IMR-90 (cell line): ENCODE data around the gene SUV39H1. TPM values are rescaled to one million over a fixed set of nuclear protein-coding genes. Genes with fewer than 3 reads are reported as not detected.

Source experiments
- ATAC-seq: fragments of 200-7000 bp; cut with Tn5 transposase; 2 replicates; pipeline ENCODE4 v1.9.1; 2020; ENCODE audit warnings: low read depth, mild to moderate bottlenecking, moderate library complexity
- BruUV-seq: library from RNA; stranded (reverse); fragments of 400-500 nt; replicated peaks from 2 replicates; lab custom pipeline; 2021; lab: Mats Ljungman, UMichigan
- CTCF ChIA-PET: fragments of 300-600 bp; formaldehyde crosslinking; extraction: SDS; loops from one replicate; lab custom pipeline; 2021; ENCODE audit warnings: antibody characterized with exemption; lab: Yijun Ruan, JAX
- POLR2A ChIA-PET: fragments of 300-600 bp; sonication (Branson Sonifier 250); formaldehyde crosslinking; loops from one replicate; lab custom pipeline; 2022; ENCODE audit warnings: antibody characterized with exemption; ENCODE audit not compliant: unreplicated experiment; lab: Charles Lee
- DNase-seq: peaks from one replicate; pipeline ENCODE4 v3.0.0; 2013
- H2AFZ ChIP-seq: replicated peaks from 2 replicates; pipeline ENCODE3; 2013; ENCODE audit warnings: low read length, mild to moderate bottlenecking; ENCODE audit not compliant: poor library complexity
- H2AK5ac ChIP-seq: 2 replicates; pipeline ENCODE4 v1.6.1; 2013; ENCODE audit warnings: low read depth, low read length, inconsistent platforms
- H2AK9ac ChIP-seq: replicated peaks from 2 replicates; pipeline ENCODE3; 2013; ENCODE audit warnings: mild to moderate bottlenecking, low read depth, low read length, moderate library complexity; ENCODE audit not compliant: poor library complexity
- H2BK120ac ChIP-seq: 2 replicates; pipeline ENCODE4 v1.6.1; 2013; ENCODE audit warnings: low read depth, low read length, inconsistent platforms
- H2BK15ac ChIP-seq: 3 replicates; pipeline ENCODE4 v1.6.1; 2013; ENCODE audit warnings: low read depth, low read length, inconsistent platforms
- H2BK20ac ChIP-seq: 2 replicates; pipeline ENCODE4 v1.6.1; 2013; ENCODE audit warnings: low read depth, mild to moderate bottlenecking, inconsistent platforms, low read length, moderate library complexity
- H2BK5ac ChIP-seq: 2 replicates; pipeline ENCODE4 v1.6.1; 2013; ENCODE audit warnings: mild to moderate bottlenecking, low read depth, low read length, inconsistent platforms; ENCODE audit not compliant: poor library complexity, severe bottlenecking
- H3K14ac ChIP-seq: replicated peaks from 2 replicates; pipeline ENCODE4 v1.6.1; 2013; ENCODE audit warnings: low read depth, low read length, inconsistent platforms
- H3K18ac ChIP-seq: 2 replicates; pipeline ENCODE4 v1.6.1; 2013; ENCODE audit warnings: low read depth, low read length, control low read depth
- H3K23ac ChIP-seq: 2 replicates; pipeline ENCODE4 v1.6.1; 2013; ENCODE audit warnings: low read depth, low read length, inconsistent platforms
- H3K27ac ChIP-seq: 2 replicates; pipeline ENCODE4 v1.5.1; 2013; ENCODE audit warnings: mild to moderate bottlenecking, control low read depth, low read length; ENCODE audit not compliant: insufficient read depth
- H3K27me3 ChIP-seq: 2 replicates; pipeline ENCODE4 v1.6.1; 2013; ENCODE audit warnings: low read length; ENCODE audit not compliant: control insufficient read depth, insufficient read depth
- H3K36me3 ChIP-seq: 2 replicates; pipeline ENCODE4 v1.6.1; 2013; ENCODE audit warnings: low read length, mixed read lengths; ENCODE audit not compliant: control insufficient read depth, insufficient read depth
- H3K4ac ChIP-seq: 2 replicates; pipeline ENCODE4 v1.6.1; 2013; ENCODE audit warnings: low read depth, low read length, inconsistent platforms
- H3K4me1 ChIP-seq: 2 replicates; pipeline ENCODE4 v1.6.1; 2013; ENCODE audit warnings: low read length, mixed read lengths; ENCODE audit not compliant: control insufficient read depth, insufficient read depth
- H3K4me2 ChIP-seq: 2 replicates; pipeline ENCODE4 v1.6.1; 2013; ENCODE audit warnings: low read depth, mild to moderate bottlenecking, control low read depth, low read length, moderate library complexity
- H3K4me3 ChIP-seq: 2 replicates; pipeline ENCODE4 v1.5.1; 2013; ENCODE audit warnings: low read depth, mild to moderate bottlenecking, control low read depth, low read length, moderate library complexity; ENCODE audit not compliant: insufficient read depth
- H3K56ac ChIP-seq: 2 replicates; pipeline ENCODE4 v1.6.1; 2013; ENCODE audit warnings: low read length, inconsistent platforms; ENCODE audit not compliant: insufficient read depth; ENCODE audit errors: extremely low read depth
- H3K79me1 ChIP-seq, 2 experiments: 2 replicates each; pipeline ENCODE4 v1.6.1; 2013; ENCODE audit warnings: low read length in 2 of 2, inconsistent platforms in 1 of 2, low read depth in 1 of 2
- H3K9ac ChIP-seq: 2 replicates; pipeline ENCODE4 v1.6.1; 2013; ENCODE audit warnings: low read depth, low read length, control low read depth
- H3K9me1 ChIP-seq: 2 replicates; pipeline ENCODE4 v1.6.1; 2013; ENCODE audit warnings: low read length, inconsistent platforms; ENCODE audit not compliant: insufficient read depth
- H3K9me3 ChIP-seq: 2 replicates; pipeline ENCODE4 v1.6.1; 2013; ENCODE audit warnings: low read length; ENCODE audit not compliant: control insufficient read depth, insufficient read depth
- H4K20me1 ChIP-seq: 2 replicates; pipeline ENCODE4 v1.6.1; 2013; ENCODE audit warnings: low read length, inconsistent platforms; ENCODE audit not compliant: insufficient read depth
- H4K5ac ChIP-seq: 2 replicates; pipeline ENCODE4 v1.6.1; 2013; ENCODE audit warnings: mild to moderate bottlenecking, low read depth, low read length, control low read depth
- H4K8ac ChIP-seq, 2 experiments: 2 replicates each; pipeline ENCODE4 v1.6.1; 2013; ENCODE audit warnings: low read depth in 2 of 2, low read length in 2 of 2, control low read depth in 1 of 2, inconsistent platforms in 1 of 2
- H4K91ac ChIP-seq: 2 replicates; pipeline ENCODE4 v1.6.1; 2013; ENCODE audit warnings: low read depth, low read length, inconsistent platforms; ENCODE audit not compliant: insufficient read depth
- BHLHE40 ChIP-seq: fragments of 150-350 bp; IDR thresholded peaks from 2 replicates; pipeline ENCODE4 v1.6.1; 2016; ENCODE audit warnings: mild to moderate bottlenecking, low read depth, low read length
- CEBPB ChIP-seq: IDR thresholded peaks from 2 replicates; pipeline ENCODE4 v1.6.1; 2012; ENCODE audit warnings: low read depth, low read length, improper control_type of control experiment
- CHD1 ChIP-seq: IDR thresholded peaks from 2 replicates; pipeline ENCODE4 v1.6.1; 2012; ENCODE audit warnings: low read depth, low read length, improper control_type of control experiment
- CTCF ChIP-seq: conservative IDR thresholded peaks from 2 replicates; pipeline ENCODE4 v1.5.1; 2012; ENCODE audit warnings: mild to moderate bottlenecking, low read depth, low read length, improper control_type of control experiment
- ELK1 ChIP-seq: fragments of 150-350 bp; IDR thresholded peaks from 2 replicates; pipeline ENCODE4 v1.6.1; 2016; ENCODE audit warnings: low read depth, mild to moderate bottlenecking, low read length, moderate library complexity, borderline replicate concordance
- FOS ChIP-seq: fragments of 150-350 bp; IDR thresholded peaks from 2 replicates; pipeline ENCODE4 v1.6.1; 2016; ENCODE audit warnings: low read depth, low read length
- MAFK ChIP-seq: IDR thresholded peaks from 2 replicates; pipeline ENCODE4 v1.6.1; 2012; ENCODE audit warnings: low read depth, low read length, improper control_type of control experiment
- MXI1 ChIP-seq: IDR thresholded peaks from 2 replicates; pipeline ENCODE4 v1.6.1; 2012; ENCODE audit warnings: low read depth, mild to moderate bottlenecking, low read length, moderate library complexity, borderline replicate concordance
- NFE2L2 ChIP-seq: fragments of 150-350 bp; IDR thresholded peaks from 2 replicates; pipeline ENCODE4 v1.6.1; 2016; ENCODE audit warnings: low read depth, mild to moderate bottlenecking, low read length
- RCOR1 ChIP-seq: IDR thresholded peaks from 2 replicates; pipeline ENCODE4 v1.6.1; 2012; ENCODE audit warnings: mild to moderate bottlenecking, low read length, improper control_type of control experiment; ENCODE audit not compliant: insufficient replicate concordance
- RFX5 ChIP-seq: IDR thresholded peaks from 2 replicates; pipeline ENCODE4 v1.8.0; 2012; ENCODE audit warnings: low read depth, mild to moderate bottlenecking, low read length, moderate library complexity
- USF2 ChIP-seq: fragments of 150-350 bp; IDR thresholded peaks from 2 replicates; pipeline ENCODE4 v1.6.1; 2017; ENCODE audit warnings: mild to moderate bottlenecking, antibody characterized with exemption, low read length, low read depth
- WGBS, 2 experiments: methylation state at CpG; one replicate each; pipeline versions ENCODE4 v1.1.5 to v1.1.7; 2013; ENCODE audit warnings: missing lambda C conversion rate in 2 of 2; ENCODE audit not compliant: insufficient read length in 1 of 2; ENCODE audit errors: extremely low coverage in 2 of 2; 5-methylcytosine and 5-hydroxymethylcytosine counted together
- dilution Hi-C: fragments of 300-500 bp; cut with HindIII; formaldehyde crosslinking; loops from one replicate; pipeline ENCODE4 v1.14.3; 2018; ENCODE audit warnings: low sequenced_read_pairs; ENCODE audit not compliant: unreplicated experiment
- in situ Hi-C: fragments of 300-500 bp; cut with MboI; formaldehyde crosslinking; loops from 3 replicates; pipeline ENCODE4 v1.14.3; 2019; ENCODE audit warnings: low sequenced_read_pairs, inconsistent platforms, mixed read lengths
- intact Hi-C: fragments of 100-400 bp; cut with micrococcal nuclease; formaldehyde crosslinking; loops from 2 replicates; pipeline ENCODE4 v1.10.0; 2022
- polyA plus RNA-seq, 3 experiments: library from polyadenylated mRNA; depleted of rRNA; stranded (reverse); fragments of >200 nt; gene quantifications; 2 replicates each; pipeline ENCODE4 v1.2.3, GENCODE V29; 2012; ENCODE audit warnings: low replicate concordance in 1 of 3
- total RNA-seq: library from RNA; depleted of rRNA; stranded (reverse); fragments of >200 nt; gene quantifications from 2 replicates; pipeline ENCODE4 v1.2.3, GENCODE V29; 2012

The SUV39H1 gene
- total and polyA plus RNA-seq, 2 of the 4 experiments (the other 2 are of a cell fraction), result 6.6 to 8.6 TPM

- CTCF ChIA-PET, result interaction anchor here (0.8 kb wide), 1 partner anchor 12 kb away, joined by 5 read pairs; no protein-coding TSS in a partner anchor
- Histone ChIP-seq H2AFZ (no peak overlapping the region), H4K8ac (no peak overlapping the region), H2AK9ac (no peak overlapping the region), H3K9me1 (no peaks in the 10 kb centered on the region), H4K20me1 (no peaks in the 10 kb centered on the region), H2BK20ac (no peak overlapping the region), H3K27me3 (no peaks in the 10 kb centered on the region; the same call in 1 of the 2 replicates), H3K4me1 (0 out of 2 replicates have a peak, but pooled peaks cover 2% of the 10 kb centered on the region), H2BK15ac (no peak overlapping the region), H3K4me2 (no peak overlapping the region), H3K14ac (no peak overlapping the region), H3K18ac (no peak overlapping the region), H2AK5ac (no peak overlapping the region), H4K91ac (no peak overlapping the region), H2BK120ac (no peak overlapping the region), H3K4me3 (no peak overlapping the region), H3K27ac (no peak overlapping the region), H3K23ac (no peak overlapping the region), H3K9me3 (peaks cover 3% of the 10 kb centered on the region; the same call in 1 of the 2 replicates), H2BK5ac (no peak overlapping the region), H3K36me3 (no peaks in the 10 kb centered on the region), H3K79me1 (no peaks in the 10 kb centered on the region), H3K9ac (no peak overlapping the region), H4K5ac (no peak overlapping the region), H3K4ac (no peak overlapping the region), H3K56ac (no peak overlapping the region)
- no peak for TF ChIP-seq RFX5
- TF ChIP-seq ELK1, result no peak
- TF ChIP-seq MAFK, result no peak
- TF ChIP-seq FOS, result no peak
- TF ChIP-seq RCOR1, result no peak
- TF ChIP-seq CTCF, result no peak
- no peak for TF ChIP-seq NFE2L2
- TF ChIP-seq USF2, result no peak
- no peak for TF ChIP-seq CEBPB
- TF ChIP-seq CHD1, result no peak
- TF ChIP-seq BHLHE40, result no peak
- TF ChIP-seq MXI1, result no peak
- 57% methylated on average over 5 of the region's 9 CpGs; no CpG with 5 or more reads in 1 of the 2 experiments for WGBS, 2 experiments
- POLR2A ChIA-PET, result no interaction called here
- dilution Hi-C loops (no loop called here), intact Hi-C loops (no loop called here), in situ Hi-C loops (no loop called here)
- no peak for DNase-seq
- ATAC-seq, result no peak
- no TSS peak for BruUV-seq
Measured at GRCh38 chrX:48711162-48711928, 14.8 kb downstream of the SUV39H1 start.
